Neural cell (in vitro differentiated cells): ENCODE data around the gene PSMA4. TPM values are rescaled to one million over a fixed set of nuclear protein-coding genes. Genes with fewer than 3 reads are reported as not detected.
"Not testable (repeated sequence)": the region's sequence is repeated elsewhere in the genome, so short reads cannot be mapped to it uniquely, and the experiment has no call there.

Experiments
- H2AFZ ChIP-seq: fragments of 200-600, 300-800 bp; sonication (generic), shearing (Covaris generic); 2 replicates; pipeline ENCODE4 v1.6.0; 2014; ENCODE audit warnings: low read depth, mild to moderate bottlenecking, antibody characterized with exemption, low read length, moderate library complexity
- H3F3A ChIP-seq: fragments of 200-600 bp; shearing (Covaris generic); 2 replicates; pipeline ENCODE4 v1.6.1; 2016; ENCODE audit warnings: mild to moderate bottlenecking, moderate library complexity, mixed read lengths, antibody characterized with exemption, low read length; ENCODE audit not compliant: insufficient read depth, poor library complexity, severe bottlenecking
- H3K27ac ChIP-seq: fragments of 200-600, 300-800 bp; sonication (generic), shearing (Covaris generic); 2 replicates; pipeline ENCODE4 v1.5.1; 2014; ENCODE audit warnings: mild to moderate bottlenecking, low read length, moderate library complexity
- H3K27me3 ChIP-seq: fragments of 300-800, 200-600 bp; sonication (generic), shearing (Covaris generic); 2 replicates; pipeline ENCODE4 v1.6.0; 2014; ENCODE audit warnings: mild to moderate bottlenecking, low read depth, low read length, moderate library complexity; ENCODE audit not compliant: insufficient read depth
- H3K36me3 ChIP-seq: fragments of 300-800, 200-600 bp; sonication (generic), shearing (Covaris generic); 2 replicates; pipeline ENCODE4 v1.5.1; 2014; ENCODE audit warnings: mild to moderate bottlenecking, antibody characterized with exemption, low read length, moderate library complexity; ENCODE audit not compliant: insufficient read depth
- H3K4me2 ChIP-seq: fragments of 300-800, 200-600 bp; sonication (generic), shearing (Covaris generic); 2 replicates; pipeline ENCODE4 v1.6.0; 2014; ENCODE audit warnings: mild to moderate bottlenecking, low read length
- H3K4me3 ChIP-seq: fragments of 300-800, 200-600 bp; sonication (generic), shearing (Covaris generic); 2 replicates; pipeline ENCODE4 v1.5.1; 2014; ENCODE audit warnings: mild to moderate bottlenecking, low read length, moderate library complexity
- H3K79me2 ChIP-seq: fragments of 200-600 bp; shearing (Covaris generic); replicated peaks from 2 replicates; pipeline ENCODE4 v1.6.0; 2014; ENCODE audit warnings: mild to moderate bottlenecking, low read length, moderate library complexity; ENCODE audit not compliant: insufficient read depth
- H3K9ac ChIP-seq: fragments of 300-800, 200-600 bp; sonication (generic), shearing (Covaris generic); 2 replicates; pipeline ENCODE4 v1.6.1; 2016; ENCODE audit warnings: mild to moderate bottlenecking, low read length, mixed read lengths
- H3K9me2 ChIP-seq: fragments of 200-600 bp; shearing (Covaris generic); 2 replicates; pipeline ENCODE4 v1.6.1; 2016; ENCODE audit warnings: mild to moderate bottlenecking, low read length, mixed read lengths; ENCODE audit not compliant: insufficient read depth
- H3K9me3 ChIP-seq: fragments of 200-600, 300-800 bp; sonication (generic), shearing (Covaris generic); 2 replicates; pipeline ENCODE4 v1.6.1; 2016; ENCODE audit warnings: mild to moderate bottlenecking, mixed run types, low read length, moderate library complexity, mixed read lengths
- H4K20me1 ChIP-seq: fragments of 200-600 bp; shearing (Covaris generic); 2 replicates; pipeline ENCODE4 v1.6.1; 2016; ENCODE audit warnings: mild to moderate bottlenecking, mixed run types; ENCODE audit not compliant: insufficient read depth
- EP300 ChIP-seq: fragments of 450-650 bp; conservative IDR thresholded peaks from 2 replicates; pipeline ENCODE4 v1.6.1; 2014; ENCODE audit warnings: antibody characterized with exemption, mild to moderate bottlenecking, moderate library complexity; ENCODE audit not compliant: poor library complexity, severe bottlenecking
- EZH2 ChIP-seq: fragments of 200-600, 300-800 bp; shearing (Covaris generic), sonication (generic); IDR thresholded peaks from 2 replicates; pipeline ENCODE4 v1.6.1; 2014; ENCODE audit warnings: antibody characterized with exemption, low read length, borderline replicate concordance, mild to moderate bottlenecking; ENCODE audit not compliant: insufficient read depth, poor library complexity, severe bottlenecking
- MXI1 ChIP-seq: fragments of 450-650 bp; conservative IDR thresholded peaks from 2 replicates; pipeline ENCODE4 v1.6.1; 2014; ENCODE audit warnings: antibody characterized with exemption, mild to moderate bottlenecking; ENCODE audit not compliant: poor library complexity, severe bottlenecking
- POLR2AphosphoS5 ChIP-seq: IDR thresholded peaks from 2 replicates; pipeline ENCODE4 v1.6.1; 2012
- RAD21 ChIP-seq: fragments of 450-650 bp; conservative IDR thresholded peaks from 2 replicates; pipeline ENCODE4 v1.6.1; 2014; ENCODE audit warnings: antibody characterized with exemption, mild to moderate bottlenecking, moderate library complexity
- SMC3 ChIP-seq: fragments of 450-650 bp; conservative IDR thresholded peaks from 2 replicates; pipeline ENCODE4 v1.6.1; 2014; ENCODE audit warnings: antibody characterized with exemption, mild to moderate bottlenecking, moderate library complexity; ENCODE audit not compliant: poor library complexity
- TAF1 ChIP-seq: IDR thresholded peaks from 2 replicates; pipeline ENCODE4 v1.6.1; 2012; ENCODE audit warnings: low read depth
- polyA plus RNA-seq: library from polyadenylated mRNA; depleted of rRNA; stranded (reverse); fragments of >200 nt; gene quantifications from 2 replicates; pipeline ENCODE4 v1.2.3, GENCODE V29; 2014
- TF ChIP-seq, protein P1 (sequence below): IDR thresholded peaks from 2 replicates; pipeline ENCODE4 v1.6.1; 2012; ENCODE audit warnings: borderline replicate concordance
- TF ChIP-seq, protein P2 (sequence below): fragments of 450-650 bp; IDR thresholded peaks from 2 replicates; pipeline ENCODE4 v1.5.1; 2014; ENCODE audit warnings: antibody characterized with exemption, mild to moderate bottlenecking, moderate library complexity; ENCODE audit not compliant: poor library complexity, severe bottlenecking

Gene PSMA4
- polyA plus RNA-seq, 1 donor from 2014 or later: 421 TPM

- peaks cover 26% of the 10 kb centered on the region for H3K27me3 ChIP-seq
- no peak overlapping the region for H3K9ac ChIP-seq
- no peaks in the 10 kb centered on the region for H3K9me2 ChIP-seq
- H2AFZ ChIP-seq: no peak overlapping the region
- no peaks in the 10 kb centered on the region for H3K36me3 ChIP-seq
- no peak overlapping the region for H3K4me3 ChIP-seq
- no peak overlapping the region for H3K4me2 ChIP-seq
- H3K27ac ChIP-seq: no peak overlapping the region
- no peaks in the 10 kb centered on the region for H4K20me1 ChIP-seq
- no peaks in the 10 kb centered on the region for H3F3A ChIP-seq
- TF ChIP-seq POLR2AphosphoS5 (no peak), TAF1 (no peak), RAD21 (no peak), EP300 (no peak), MXI1 (no peak), SMC3 (no peak)
- TF ChIP-seq, protein P1, sequence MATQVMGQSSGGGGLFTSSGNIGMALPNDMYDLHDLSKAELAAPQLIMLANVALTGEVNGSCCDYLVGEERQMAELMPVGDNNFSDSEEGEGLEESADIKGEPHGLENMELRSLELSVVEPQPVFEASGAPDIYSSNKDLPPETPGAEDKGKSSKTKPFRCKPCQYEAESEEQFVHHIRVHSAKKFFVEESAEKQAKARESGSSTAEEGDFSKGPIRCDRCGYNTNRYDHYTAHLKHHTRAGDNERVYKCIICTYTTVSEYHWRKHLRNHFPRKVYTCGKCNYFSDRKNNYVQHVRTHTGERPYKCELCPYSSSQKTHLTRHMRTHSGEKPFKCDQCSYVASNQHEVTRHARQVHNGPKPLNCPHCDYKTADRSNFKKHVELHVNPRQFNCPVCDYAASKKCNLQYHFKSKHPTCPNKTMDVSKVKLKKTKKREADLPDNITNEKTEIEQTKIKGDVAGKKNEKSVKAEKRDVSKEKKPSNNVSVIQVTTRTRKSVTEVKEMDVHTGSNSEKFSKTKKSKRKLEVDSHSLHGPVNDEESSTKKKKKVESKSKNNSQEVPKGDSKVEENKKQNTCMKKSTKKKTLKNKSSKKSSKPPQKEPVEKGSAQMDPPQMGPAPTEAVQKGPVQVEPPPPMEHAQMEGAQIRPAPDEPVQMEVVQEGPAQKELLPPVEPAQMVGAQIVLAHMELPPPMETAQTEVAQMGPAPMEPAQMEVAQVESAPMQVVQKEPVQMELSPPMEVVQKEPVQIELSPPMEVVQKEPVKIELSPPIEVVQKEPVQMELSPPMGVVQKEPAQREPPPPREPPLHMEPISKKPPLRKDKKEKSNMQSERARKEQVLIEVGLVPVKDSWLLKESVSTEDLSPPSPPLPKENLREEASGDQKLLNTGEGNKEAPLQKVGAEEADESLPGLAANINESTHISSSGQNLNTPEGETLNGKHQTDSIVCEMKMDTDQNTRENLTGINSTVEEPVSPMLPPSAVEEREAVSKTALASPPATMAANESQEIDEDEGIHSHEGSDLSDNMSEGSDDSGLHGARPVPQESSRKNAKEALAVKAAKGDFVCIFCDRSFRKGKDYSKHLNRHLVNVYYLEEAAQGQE: no peak
- H3K9me3 ChIP-seq: no peaks in the 10 kb centered on the region
- no peaks in the 10 kb centered on the region for H3K79me2 ChIP-seq
Observed at GRCh38 chr15:78509726-78510312, 30.4 kb upstream of the PSMA4 start.

DNA sequence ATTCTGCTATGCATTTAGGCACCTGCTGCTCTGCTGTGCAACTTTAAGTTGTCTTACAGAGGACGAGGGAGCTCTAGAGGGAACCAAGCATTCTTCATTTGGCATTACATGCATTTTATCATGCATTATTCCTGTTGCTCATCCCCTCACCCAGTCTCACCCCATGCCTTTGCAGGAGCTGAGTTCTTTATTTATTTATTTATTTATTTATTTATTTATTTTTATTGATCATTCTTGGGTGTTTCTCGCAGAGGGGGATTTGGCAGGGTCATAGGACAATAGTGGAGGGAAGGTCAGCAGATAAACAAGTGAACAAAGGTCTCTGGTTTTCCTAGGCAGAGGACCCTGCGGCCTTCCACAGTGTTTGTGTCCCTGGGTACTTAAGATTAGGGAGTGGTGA lies 20.2 kb upstream of the PSMA4 start:
- not testable (repeated sequence) for H3K27me3 ChIP-seq, H3K27ac ChIP-seq, H2AFZ ChIP-seq, H3K79me2 ChIP-seq, H3K4me2 ChIP-seq, H3K9me2 ChIP-seq, H3K9me3 ChIP-seq, H3F3A ChIP-seq, H4K20me1 ChIP-seq, H3K4me3 ChIP-seq, H3K9ac ChIP-seq, H3K36me3 ChIP-seq

DNA sequence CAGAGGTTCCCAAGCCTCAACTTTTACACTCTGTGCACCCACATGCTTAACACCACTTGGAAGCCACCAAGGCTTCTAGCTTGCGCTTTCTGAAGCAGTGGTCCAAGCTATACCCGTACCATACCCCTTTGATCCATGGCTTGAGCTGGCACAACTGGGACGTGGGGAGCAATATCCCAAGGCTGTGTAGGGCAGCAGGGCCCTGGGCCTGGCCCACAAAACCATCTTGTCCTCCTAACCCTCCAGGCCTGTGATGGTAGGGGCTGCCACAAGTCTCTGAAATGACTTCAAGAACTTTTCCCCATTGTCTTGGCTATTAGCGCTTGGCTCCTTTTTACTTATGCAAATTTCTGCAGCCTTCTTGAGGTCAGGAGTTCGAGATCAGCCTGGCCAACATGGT lies 16.0 kb upstream of the PSMA4 start:
- Histone ChIP-seq H4K20me1 (no peaks in the 10 kb centered on the region), H3K27ac (no peak overlapping the region), H3K36me3 (no peaks in the 10 kb centered on the region), H3F3A (no peaks in the 10 kb centered on the region), H3K27me3 (no peaks in the 10 kb centered on the region), H2AFZ (no peak overlapping the region), H3K79me2 (no peaks in the 10 kb centered on the region), H3K4me3 (no peak overlapping the region), H3K9ac (no peak overlapping the region), H3K9me3 (no peaks in the 10 kb centered on the region), H3K4me2 (no peak overlapping the region), H3K9me2 (no peaks in the 10 kb centered on the region)
- TF ChIP-seq TAF1 (no peak), MXI1 (no peak), POLR2AphosphoS5 (no peak), SMC3 (no peak), RAD21 (no peak), EP300 (no peak), EZH2 (no peak)
- TF ChIP-seq, protein P2, sequence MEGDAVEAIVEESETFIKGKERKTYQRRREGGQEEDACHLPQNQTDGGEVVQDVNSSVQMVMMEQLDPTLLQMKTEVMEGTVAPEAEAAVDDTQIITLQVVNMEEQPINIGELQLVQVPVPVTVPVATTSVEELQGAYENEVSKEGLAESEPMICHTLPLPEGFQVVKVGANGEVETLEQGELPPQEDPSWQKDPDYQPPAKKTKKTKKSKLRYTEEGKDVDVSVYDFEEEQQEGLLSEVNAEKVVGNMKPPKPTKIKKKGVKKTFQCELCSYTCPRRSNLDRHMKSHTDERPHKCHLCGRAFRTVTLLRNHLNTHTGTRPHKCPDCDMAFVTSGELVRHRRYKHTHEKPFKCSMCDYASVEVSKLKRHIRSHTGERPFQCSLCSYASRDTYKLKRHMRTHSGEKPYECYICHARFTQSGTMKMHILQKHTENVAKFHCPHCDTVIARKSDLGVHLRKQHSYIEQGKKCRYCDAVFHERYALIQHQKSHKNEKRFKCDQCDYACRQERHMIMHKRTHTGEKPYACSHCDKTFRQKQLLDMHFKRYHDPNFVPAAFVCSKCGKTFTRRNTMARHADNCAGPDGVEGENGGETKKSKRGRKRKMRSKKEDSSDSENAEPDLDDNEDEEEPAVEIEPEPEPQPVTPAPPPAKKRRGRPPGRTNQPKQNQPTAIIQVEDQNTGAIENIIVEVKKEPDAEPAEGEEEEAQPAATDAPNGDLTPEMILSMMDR: no peak
- TF ChIP-seq, protein P1: no peak
